GM21360 (cell line): ENCODE measurements around the gene MSLN.

Source experiments
- ATAC-seq: cut with Tn5 transposase; IDR thresholded peaks from one replicate; pipeline ENCODE4 v1.9.1; 2021; ENCODE audit warnings: mild to moderate bottlenecking, moderate library complexity; ENCODE audit not compliant: unreplicated experiment

The MSLN gene

DNA sequence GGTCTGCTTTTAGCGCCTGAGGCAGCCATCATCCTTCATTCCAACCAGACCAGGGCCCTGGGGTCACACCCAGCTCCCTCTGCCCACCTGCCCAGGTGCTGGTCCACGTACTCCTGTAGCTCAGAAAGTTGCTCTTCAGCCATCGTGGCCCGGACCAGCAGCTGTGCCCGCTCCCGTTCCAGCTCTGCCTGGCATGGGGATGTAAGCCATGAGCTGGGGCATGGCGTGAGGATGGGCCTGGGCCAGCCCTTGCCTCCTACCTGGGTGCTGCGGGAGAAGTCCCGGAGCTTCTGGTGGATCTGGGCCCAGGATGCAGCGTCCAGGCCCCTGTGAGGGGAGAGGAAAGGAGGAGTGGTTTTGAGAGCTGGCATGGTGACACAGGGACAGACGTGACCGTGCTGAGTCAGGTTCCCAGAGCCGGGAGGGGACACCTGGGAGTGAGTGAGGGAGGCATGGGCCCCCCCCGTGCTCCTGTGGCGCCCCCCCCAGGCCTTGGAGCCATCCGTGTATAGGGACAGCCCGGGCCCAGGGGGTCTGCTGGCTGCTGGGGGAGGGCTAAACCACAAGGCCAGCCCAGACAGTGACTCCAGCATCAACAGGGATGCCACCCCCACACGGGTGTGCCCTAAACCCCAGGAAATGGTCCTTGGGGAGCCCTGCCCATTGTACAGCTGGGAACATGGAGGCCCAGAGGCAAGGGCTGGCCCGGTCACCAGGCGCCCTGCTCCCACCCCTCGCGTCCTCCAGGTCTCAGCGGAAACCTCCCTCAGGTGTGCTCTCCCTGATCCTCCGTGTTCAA lies 37.5 kb upstream of the MSLN start:
- no peak for ATAC-seq

DNA sequence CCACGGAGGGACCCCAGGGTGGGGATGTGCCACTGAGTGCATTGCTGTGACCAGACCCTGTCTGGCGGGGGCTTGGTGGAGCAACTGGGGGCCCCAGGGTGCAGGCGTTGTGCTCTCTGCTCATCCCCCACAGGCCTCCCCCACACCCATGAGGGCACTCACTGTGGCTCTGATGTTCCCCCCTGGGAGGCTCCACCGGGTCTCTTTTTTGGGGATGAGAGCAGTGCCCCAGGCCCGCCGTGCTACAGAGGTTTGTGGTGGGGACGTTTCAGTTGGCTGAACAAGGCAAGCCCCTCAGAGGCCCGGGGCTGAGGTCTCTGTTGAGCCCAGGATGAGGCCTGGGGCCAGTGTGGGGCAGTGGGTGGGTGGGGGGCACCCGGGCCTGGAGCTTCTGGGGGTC lies 36.8 kb upstream of the MSLN start:
- no peak for ATAC-seq

DNA sequence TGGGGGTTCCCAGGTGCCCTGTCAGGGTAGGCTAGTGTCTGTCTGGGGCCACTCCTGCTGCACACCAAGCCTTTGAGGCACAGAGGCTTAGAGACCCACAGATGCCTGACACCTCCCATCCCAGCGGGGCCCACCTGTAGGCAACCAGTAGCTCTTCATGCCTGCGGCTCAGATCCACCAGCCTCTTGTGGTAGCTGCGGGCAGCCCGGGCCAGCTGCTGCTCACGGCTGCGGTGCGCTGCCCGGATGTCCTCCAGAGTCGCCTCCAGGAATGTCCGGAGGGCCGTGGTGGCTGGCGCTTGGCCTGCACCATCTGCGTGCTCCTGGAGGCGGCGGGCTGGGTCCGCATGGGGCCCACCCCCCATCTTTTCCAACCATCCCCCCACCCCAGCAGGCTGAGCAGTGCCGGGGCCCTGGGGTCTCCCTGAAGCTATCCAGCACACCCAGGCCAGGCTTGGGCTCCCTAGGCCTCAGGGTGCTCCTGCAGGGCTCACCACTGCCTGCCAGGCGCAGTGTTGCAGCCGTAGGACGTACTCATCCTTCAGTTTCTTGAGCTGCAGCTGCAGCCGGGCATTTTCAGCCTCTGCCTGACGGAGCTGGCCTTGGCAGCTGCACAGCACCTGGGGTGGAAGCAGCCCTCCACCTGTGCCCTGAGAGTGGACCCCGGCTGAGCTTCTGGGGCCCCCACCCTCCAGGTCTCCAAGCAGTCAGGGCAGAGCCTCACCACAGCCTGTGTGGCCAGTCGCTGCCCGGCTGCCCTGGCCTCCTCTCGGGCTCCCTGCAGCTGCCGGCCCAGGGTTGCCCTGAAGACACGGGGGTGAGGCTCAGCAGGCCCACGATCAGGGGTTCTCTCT lies 36.1 kb upstream of the MSLN start:
- no peak for ATAC-seq

DNA sequence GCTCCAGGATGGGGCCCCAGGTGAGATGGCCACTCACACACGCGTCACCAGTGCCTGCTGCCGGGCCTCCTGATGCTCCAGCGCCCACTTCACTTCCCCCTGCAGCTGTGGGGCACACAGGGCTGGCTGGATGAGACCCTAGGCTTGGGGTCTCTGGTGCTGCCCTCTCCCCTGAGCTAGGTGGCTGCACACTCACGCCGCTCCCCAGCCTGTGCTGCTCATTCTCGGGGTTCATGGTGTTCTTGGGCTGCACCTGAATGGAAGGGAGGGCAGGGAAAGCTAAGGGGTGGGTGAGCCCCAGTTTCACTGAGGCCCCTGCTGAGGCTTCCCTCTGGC lies 35.5 kb upstream of the MSLN start:
- no peak for ATAC-seq

DNA sequence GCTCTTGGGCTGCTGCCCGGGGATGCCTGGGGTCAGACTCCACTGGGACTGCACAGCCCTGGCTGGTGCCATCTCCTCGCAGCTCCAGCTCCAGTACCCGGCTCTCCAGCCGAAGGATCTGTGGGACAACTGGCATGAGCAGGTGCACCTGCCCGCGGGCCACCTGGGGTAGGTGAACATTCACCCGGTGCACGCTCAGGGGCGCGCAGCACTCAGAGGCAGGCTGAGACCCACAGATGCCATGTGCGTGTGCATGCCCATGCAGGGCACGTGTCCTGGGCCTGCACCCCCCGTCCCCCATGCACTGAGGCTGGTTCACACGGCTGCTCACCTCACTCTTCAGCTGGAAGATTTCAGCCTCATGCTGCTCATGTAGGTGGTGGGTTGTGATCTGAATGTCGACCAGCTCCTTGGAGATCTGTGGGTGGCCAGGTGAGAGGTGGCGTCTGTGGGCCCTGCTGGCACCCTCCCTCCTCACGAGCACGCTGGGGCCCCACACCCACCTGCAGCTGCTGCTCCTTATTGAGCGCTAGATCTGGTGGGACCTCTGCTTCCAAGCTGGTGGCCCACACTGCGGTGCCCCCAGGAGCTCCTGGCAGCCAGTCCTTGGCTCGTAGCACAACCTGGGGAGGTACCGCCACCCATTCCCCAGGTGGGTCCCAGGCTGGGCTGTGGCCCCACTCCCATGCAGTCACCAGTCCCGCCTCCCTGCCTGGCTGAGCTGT lies 34.9 kb upstream of the MSLN start:
- ATAC-seq: no peak

DNA sequence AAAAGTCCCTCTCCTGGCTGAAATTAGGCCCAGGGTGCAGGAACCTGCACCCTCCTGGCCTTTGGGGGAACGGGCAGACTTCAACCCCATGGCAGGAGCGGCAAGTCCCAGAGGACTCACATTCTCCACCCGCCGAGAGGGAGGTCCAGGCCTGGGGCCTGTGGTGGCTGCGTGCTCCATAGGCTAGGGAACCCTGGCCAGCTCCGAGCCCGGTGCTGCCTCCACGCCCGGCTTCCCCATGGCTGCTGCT lies 34.4 kb upstream of the MSLN start:
- ATAC-seq: no peak

DNA sequence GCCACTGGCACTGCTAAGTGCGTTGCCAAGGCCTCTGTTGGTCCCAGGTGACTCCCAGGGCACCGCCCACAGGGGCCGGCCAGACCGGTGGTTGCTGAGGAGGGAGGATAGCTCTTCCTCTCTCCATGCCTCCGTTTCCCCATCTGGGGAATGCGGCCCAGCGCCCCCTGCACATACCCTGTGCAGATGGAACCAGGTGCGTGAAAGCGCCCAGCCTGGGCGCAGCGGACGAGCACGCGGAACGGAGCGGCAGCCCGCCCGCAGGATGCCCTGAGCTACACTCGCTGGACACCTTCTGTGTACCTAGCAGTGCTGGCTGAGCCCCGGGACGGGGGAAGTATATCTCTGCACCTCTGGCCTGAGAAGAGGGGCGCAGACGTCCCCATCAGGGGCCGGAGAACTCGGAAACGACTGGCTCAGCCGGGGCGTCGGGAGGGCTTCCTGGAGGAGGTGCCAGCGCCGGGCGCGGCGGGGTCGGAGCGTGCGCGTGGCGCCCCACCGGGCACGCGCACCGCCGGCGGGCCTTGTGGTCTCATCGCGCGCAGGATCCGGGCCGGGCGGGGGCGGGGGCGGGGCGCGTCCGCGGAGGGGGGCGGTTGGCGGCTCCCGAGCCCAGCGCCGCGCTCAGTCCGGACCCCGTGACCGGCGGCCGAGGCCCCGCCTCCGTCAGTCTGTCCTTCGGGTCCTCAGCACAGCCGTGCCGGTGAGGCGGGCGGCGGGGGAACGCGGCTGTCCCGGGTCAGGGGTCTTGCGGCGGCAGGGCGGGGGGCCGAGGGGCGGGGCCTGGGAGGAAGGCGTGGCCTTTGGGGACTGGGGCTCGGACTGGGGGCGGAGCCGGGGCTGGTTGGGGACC lies 33.9 kb upstream of the MSLN start, which contains the start of the genes CCDC78 and HAGHL:
Gene CCDC78 (minus strand): TSS at position 6 of the 853 bp plus-strand sequence. CDS start 76 bp downstream, outside the sequence.
Gene HAGHL (plus strand): TSS at position 669 of the 853 bp plus-strand sequence. CDS start 404 bp downstream, outside the sequence.
- no peak for ATAC-seq

DNA sequence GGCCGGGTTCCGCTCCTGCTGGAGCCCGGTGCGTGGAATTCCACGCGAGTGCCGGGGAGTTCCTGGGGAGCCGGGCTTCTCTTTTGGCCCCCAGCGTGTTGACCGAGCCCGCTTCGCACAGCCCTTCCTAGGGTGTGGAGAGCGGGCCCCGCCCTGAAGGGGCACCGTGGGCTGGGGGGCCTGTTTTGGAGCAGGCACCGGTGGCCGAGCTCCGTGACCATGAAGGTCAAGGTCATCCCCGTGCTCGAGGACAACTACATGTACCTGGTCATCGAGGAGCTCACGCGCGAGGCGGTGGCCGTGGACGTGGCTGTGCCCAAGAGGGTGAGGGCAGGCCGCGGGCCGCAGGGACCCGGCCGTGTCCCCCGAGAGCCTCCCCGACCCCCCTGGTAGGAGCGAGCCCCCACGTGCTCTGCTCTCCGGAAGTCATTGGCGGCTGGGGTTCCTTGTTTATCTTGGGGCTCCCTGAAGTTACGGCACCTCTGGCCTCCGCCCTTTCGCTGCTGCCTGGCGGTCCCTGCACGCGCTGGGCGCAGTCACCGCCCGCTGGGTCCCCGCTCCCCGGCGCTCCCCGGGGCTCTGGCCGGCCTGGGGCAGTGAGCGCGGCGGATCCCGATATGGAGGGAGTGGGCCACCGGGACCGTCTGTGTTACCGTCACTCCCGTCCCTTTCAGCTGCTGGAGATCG lies 33.1 kb upstream of the MSLN start:
- no peak for ATAC-seq

DNA sequence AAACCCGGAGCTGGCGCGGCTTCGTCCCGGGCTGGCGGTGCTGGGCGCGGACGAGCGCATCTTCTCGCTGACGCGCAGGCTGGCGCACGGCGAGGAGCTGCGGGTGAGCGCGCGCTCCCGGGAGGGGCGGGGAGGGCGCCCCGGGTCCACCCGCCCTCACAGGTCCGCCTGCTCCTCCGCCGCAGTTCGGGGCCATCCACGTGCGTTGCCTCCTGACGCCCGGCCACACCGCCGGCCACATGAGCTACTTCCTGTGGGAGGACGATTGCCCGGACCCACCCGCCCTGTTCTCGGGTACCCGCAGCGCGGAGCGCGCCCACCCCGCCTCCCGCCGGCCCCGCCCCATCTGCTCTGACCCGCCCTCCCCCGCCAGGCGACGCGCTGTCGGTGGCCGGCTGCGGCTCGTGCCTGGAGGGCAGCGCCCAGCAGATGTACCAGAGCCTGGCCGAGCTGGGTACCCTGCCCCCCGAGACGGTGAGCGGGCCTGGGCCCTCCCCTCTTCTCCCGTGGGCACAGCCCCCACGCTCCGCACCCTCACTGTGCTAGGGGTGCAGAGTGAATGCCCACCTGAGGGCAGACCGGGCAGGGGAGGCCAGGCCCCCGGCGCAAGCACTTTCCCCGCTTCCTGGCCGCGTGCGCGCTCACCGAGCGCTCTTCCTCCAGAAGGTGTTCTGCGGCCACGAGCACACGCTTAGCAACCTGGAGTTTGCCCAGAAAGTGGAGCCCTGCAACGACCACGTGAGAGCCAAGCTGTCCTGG lies 32.2 kb upstream of the MSLN start:
- no peak for ATAC-seq

DNA sequence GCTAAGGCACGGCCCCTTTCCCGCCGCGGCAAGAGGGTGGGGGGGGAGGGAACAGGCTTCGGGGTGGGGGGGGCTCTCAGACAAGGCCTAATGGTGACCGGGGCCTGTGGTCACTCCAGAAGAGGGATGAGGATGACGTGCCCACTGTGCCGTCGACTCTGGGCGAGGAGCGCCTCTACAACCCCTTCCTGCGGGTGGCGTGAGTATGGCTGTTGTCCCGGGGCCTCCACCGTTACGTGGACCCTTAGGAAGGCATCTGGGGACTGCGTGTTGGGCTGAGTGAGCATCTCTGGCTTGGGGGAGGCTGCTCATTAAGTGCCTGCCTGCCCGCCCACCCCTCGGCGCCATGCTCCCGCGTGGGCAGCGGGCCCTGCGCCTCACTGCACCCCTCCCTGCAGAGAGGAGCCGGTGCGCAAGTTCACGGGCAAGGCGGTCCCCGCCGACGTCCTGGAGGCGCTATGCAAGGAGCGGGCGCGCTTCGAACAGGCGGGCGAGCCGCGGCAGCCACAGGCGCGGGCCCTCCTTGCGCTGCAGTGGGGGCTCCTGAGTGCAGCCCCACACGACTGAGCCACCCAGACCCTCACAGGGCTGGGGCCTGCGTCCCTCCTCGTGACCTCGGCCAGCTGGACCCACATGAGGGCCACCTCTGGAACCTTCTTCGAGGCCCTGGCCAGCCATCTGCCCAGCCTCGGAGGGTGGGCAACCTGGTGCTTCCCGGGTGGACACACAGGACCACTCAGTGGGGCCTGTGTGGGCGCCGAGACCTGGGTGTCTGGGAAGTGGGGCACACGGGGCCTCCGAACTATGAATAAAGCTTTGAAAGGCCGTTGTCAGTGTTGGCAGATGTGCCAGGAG lies 31.4 kb upstream of the MSLN start:
- ATAC-seq: no peak

DNA sequence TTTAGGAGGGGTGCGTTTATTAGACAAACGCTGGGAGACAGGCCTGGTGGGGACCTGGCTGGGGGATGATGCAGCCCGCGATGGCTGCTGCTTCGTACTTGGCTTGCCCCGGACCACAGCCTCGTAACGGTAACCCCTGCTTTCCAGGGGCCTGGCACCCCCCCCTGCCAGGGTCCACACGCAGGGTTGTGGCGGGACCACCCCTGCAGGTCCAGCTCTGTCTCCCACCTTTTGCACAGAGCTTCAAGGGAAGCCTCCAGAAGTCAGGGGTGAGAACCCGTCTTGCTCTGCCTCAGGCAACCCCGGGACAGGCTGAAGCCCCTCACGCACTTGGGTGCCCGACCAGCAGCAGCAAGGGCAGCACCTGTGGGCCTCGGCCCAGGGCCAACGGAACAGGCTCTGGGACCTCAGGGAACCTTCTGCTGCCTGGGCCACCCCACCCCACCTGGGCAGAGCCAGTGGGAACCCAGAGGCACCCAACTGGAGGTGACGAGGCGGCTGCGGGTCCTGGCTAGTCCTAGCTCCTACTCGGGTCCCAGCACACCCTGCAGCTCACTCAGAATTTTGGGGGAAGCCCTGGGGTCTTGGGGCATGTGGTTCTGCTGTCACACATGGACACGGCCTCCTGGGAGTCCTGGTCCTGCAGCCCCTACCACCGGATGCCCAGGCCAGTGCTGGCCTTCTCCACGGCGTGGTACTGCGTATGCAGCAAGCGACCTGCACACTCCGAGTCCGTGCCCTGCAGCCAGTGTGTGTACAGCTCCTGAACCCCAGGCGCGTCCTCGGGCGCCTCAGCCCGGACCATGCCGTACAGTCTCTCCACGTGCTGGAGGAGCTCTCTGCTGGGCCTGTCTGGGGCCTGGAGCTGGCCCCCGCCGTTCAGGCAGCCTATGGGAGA lies 30.5 kb upstream of the MSLN start:
- ATAC-seq: no peak

DNA sequence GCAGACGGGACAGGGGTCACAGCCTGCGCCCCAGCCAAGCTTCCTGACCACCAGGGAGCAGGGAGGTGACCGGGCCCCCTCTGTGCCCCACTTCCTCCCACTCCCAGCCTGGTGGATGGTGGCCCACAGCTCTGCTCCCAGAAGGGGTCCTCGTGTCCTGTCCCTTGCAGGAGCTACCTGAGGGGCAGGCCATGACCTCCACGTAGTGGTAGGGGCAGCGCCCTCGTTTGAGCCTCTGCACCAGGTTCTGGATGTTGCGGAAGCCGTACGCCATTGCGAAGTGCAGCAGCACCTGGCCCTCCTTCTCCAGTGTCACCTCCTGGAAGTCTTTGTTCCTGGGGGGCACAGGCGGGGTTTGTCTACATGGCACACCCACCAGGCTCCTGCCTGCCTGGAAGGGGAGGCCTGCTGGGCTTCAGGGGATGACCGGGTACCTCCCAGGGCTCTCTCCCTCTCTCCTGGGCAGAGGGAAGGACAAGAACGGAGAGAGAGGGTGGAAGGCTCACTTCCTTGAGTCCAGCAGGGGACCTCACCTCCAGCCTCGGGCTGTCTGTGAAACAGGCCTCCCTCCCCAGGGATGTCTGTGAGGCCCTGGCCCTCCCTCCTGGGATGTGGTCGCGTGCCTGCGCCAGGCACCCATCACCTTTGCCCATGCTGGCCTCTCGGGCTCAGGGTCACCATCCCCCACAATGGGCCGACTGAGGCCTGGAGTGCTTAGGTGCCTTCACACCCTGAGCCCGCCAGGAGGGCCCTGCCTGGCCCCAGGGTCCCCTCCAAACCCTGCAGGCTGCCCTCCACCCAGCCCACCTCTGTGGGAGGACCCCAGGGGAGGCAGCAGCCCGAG lies 29.6 kb upstream of the MSLN start:
- ATAC-seq: no peak

DNA sequence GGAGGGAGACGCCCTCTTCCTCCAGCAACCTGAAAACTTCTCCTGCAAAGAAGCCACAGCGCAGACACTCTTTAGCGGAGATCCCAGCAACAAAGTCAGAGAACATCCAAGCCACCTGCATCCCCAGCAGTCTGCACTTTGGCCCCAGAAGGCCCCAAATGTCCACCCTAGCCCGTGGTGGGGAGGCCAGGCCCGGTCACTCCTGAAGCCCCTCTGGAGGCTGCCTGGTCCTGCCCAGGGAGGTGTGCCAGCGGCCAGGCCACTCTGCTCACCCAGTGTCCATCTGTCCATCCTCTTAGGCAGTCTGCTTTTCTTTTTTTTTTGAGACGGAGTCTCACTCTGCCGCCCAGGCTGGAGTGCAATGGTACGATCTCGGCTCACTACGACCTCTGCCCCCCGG lies 28.2 kb upstream of the MSLN start:
- no peak for ATAC-seq

DNA sequence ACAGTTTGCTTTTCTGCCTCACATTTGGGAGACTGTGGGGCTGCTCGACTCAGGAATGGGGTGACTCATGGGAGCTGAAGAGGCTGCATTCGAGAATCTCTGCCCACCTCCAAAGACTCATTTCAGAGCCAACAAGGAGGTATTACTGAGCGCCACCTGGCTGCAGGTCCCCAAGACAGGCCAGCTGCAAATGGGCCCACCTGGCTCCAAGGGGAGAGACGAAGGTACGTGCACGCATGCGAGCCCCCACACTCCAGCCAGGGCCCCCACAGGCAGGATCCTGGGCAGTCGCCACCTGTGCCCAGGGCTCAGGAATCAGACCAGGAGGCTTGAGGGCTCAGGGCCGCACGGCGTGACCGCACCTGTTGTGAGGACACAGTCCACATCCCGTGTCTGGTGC lies 27.6 kb upstream of the MSLN start:
- no peak for ATAC-seq

DNA sequence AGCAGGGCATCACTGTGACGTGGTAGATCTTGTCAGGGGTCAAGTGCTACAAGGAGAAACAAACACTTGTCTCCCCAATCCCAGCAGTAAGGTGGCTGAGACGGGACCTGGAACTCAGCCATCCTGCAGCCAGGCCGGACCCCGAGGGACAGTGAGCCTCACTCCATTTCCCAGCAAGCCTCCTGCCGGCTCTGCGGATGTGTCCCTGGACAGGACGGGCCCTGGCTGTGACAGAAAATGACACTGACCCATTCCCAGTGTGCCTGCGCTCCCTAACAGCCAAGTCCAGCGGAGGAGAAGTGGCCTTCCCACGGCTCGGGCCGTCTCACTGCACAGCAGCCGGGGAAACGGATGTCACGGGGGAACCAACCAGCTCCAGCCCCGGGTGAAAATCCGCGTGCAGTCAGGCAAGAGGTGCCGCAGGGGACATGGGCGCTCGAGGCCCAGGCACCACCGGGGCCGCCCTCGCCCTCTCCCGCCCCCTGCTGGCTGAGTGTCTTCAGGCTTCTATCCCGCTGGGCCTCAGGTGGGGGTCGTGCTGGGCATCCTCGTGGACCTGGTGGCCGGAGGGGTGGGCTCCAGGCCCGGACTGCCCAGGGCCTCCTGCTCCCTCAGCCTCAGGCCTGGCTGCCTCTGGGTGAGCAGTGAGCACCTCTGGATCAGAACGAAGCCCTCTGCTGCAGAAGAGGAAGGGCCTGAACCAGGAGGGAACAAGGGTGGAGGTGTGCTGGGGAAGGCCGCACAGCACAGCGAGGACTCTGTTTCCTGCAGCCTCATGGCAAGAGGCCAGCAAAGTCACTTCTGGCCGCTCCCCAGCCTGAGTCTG lies 26.9 kb upstream of the MSLN start:
- no peak for ATAC-seq
